Sigmoid colon (tissue), 4 donors: ENCODE results near the gene POT1.

ENCODE experiments used
- EP300 ChIP-seq, 4 donors: sonication (generic); formaldehyde crosslinking; IDR thresholded peaks; one replicate each; pipeline ENCODE4 v1.6.1; 2017; ENCODE audit warnings: antibody characterized with exemption in 4 of 4
- POLR2A ChIP-seq, 2 donors: fragments of 450-650 bp; IDR thresholded peaks; one replicate each; pipeline ENCODE4 v1.6.1; 2016; ENCODE audit warnings: antibody characterized with exemption in 2 of 2, mild to moderate bottlenecking in 2 of 2, moderate library complexity in 2 of 2
- POLR2AphosphoS5 ChIP-seq, 4 donors: sonication (generic); formaldehyde crosslinking; IDR thresholded peaks; one replicate each; pipeline ENCODE4 v1.6.1; 2017; ENCODE audit warnings: antibody characterized with exemption in 4 of 4
- TF ChIP-seq, protein P1 (sequence below), 4 experiments: fragments of 450-650 bp in 3 of 4; fragments of 200-600 bp in 1 of 4; IDR thresholded peaks; one replicate each; pipeline ENCODE4 v1.5.1; 2016 to 2019; ENCODE audit warnings: antibody characterized with exemption in 4 of 4, mild to moderate bottlenecking in 3 of 4, moderate library complexity in 2 of 4

DNA sequence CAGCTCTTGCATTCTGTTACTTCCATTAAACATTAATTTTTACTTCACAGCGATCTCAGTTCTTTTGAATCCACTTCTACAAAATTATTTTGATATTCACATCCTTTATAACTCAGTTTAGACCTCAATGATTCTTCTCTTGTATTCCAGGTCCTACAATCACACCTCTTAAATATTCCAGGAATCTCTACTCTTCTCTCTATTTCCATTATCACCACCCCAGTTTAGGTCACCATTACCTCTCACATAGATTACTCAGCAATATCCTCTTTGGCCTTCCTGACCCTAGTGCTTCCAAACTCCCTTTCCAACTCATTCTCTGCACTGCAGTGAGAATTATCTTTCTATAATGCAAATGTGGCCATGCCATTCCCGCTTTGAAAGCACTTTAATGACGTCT, 136.9 kb downstream of the POT1 start:
- no peak for TF ChIP-seq POLR2A (IDR thresholded peaks at IDR 0.05)
- TF ChIP-seq EP300 (IDR thresholded peaks at IDR 0.05): no peak
- TF ChIP-seq, protein P1, sequence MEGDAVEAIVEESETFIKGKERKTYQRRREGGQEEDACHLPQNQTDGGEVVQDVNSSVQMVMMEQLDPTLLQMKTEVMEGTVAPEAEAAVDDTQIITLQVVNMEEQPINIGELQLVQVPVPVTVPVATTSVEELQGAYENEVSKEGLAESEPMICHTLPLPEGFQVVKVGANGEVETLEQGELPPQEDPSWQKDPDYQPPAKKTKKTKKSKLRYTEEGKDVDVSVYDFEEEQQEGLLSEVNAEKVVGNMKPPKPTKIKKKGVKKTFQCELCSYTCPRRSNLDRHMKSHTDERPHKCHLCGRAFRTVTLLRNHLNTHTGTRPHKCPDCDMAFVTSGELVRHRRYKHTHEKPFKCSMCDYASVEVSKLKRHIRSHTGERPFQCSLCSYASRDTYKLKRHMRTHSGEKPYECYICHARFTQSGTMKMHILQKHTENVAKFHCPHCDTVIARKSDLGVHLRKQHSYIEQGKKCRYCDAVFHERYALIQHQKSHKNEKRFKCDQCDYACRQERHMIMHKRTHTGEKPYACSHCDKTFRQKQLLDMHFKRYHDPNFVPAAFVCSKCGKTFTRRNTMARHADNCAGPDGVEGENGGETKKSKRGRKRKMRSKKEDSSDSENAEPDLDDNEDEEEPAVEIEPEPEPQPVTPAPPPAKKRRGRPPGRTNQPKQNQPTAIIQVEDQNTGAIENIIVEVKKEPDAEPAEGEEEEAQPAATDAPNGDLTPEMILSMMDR (IDR thresholded peaks at IDR 0.05): no peak
- TF ChIP-seq POLR2AphosphoS5 (IDR thresholded peaks at IDR 0.05): no peak
